Osteocyte (in vitro differentiated cells): ENCODE measurements around the gene NOL3. TPM values are rescaled to one million over a fixed set of nuclear protein-coding genes. Genes with fewer than 3 reads are reported as not detected.

Experiments
- DNase-seq: peaks from one replicate; pipeline ENCODE4 v3.0.0; 2021; ENCODE audit warnings: mixed read lengths; ENCODE audit not compliant: unreplicated experiment; ENCODE audit errors: extremely low spot score
- H3K27ac Mint-ChIP-seq: one replicate; pipeline ENCODE4 v1.8.0; 2021; ENCODE audit warnings: mild to moderate bottlenecking, mixed read lengths; ENCODE audit not compliant: unreplicated experiment
- H3K27me3 Mint-ChIP-seq: one replicate; pipeline ENCODE4 v1.8.0; 2021; ENCODE audit warnings: mixed read lengths; ENCODE audit not compliant: unreplicated experiment
- H3K36me3 Mint-ChIP-seq: one replicate; pipeline ENCODE4 v1.8.0; 2021; ENCODE audit warnings: mixed read lengths; ENCODE audit not compliant: unreplicated experiment
- H3K4me1 Mint-ChIP-seq: one replicate; pipeline ENCODE4 v1.8.0; 2021; ENCODE audit warnings: mixed read lengths; ENCODE audit not compliant: unreplicated experiment
- H3K4me3 Mint-ChIP-seq: one replicate; pipeline ENCODE4 v1.8.0; 2021; ENCODE audit warnings: mild to moderate bottlenecking, moderate library complexity, mixed read lengths; ENCODE audit not compliant: unreplicated experiment
- H3K9me3 Mint-ChIP-seq: one replicate; pipeline ENCODE4 v1.8.0; 2021; ENCODE audit warnings: mixed read lengths; ENCODE audit not compliant: unreplicated experiment
- CTCF ChIP-seq: fragments of 200-600 bp; sonication (generic); IDR thresholded peaks from 2 replicates; pipeline ENCODE4 v1.5.0; 2021; ENCODE audit warnings: antibody characterized with exemption, mild to moderate bottlenecking, moderate library complexity
- total RNA-seq: library from RNA; stranded (reverse); gene quantifications from 2 replicates; pipeline ENCODE4 v1.2.1, GENCODE V29; 2021

Gene NOL3
- total RNA-seq, 1 donor from 2014 or later, result 22.8 TPM

GRCh38 chr16:67190448-67191399 is 20.4 kb downstream of the NOL3 start:
- Mint-ChIP-seq H3K9me3 (no peaks in the 10 kb centered on the region), H3K27ac (no peak overlapping the region), H3K4me3 (peak overlapping the region; percentile 34), H3K27me3 (no peaks in the 10 kb centered on the region), H3K36me3 (peaks cover 6% of the 10 kb centered on the region), H3K4me1 (peaks cover 27% of the 10 kb centered on the region)
- no peak for DNase-seq
- no peak for TF ChIP-seq CTCF

GRCh38 chr16:67191411-67191994 is 21.2 kb downstream of the NOL3 start:
- no peaks in the 10 kb centered on the region for H3K9me3 Mint-ChIP-seq
- H3K27ac Mint-ChIP-seq, result peak overlapping the region; percentile 39
- no peaks in the 10 kb centered on the region for H3K27me3 Mint-ChIP-seq
- peaks cover 26% of the 10 kb centered on the region for H3K4me1 Mint-ChIP-seq
- DNase-seq, result no peak
- TF ChIP-seq CTCF, result no peak
- peaks cover 14% of the 10 kb centered on the region for H3K36me3 Mint-ChIP-seq
- peak overlapping the region; percentile 84 for H3K4me3 Mint-ChIP-seq

GRCh38 chr16:67191995-67192681 is 21.8 kb downstream of the NOL3 start, which contains the start of gene E2F4:
E2F4 (plus strand) TSS chr16:67192155; CDS start chr16:67192228, 73 bp downstream.
- H3K4me3 Mint-ChIP-seq, result peak within 1 kb of the TSS; percentile 84
- no peaks in the 10 kb centered on the region for H3K9me3 Mint-ChIP-seq
- DNase-seq, result peak; percentile 94
- no peak for TF ChIP-seq CTCF
- peaks cover 18% of the 10 kb centered on the region for H3K36me3 Mint-ChIP-seq
- peak within 1 kb of the TSS; percentile 80 for H3K27ac Mint-ChIP-seq
- H3K4me1 Mint-ChIP-seq, result peaks cover 26% of the 10 kb centered on the region
- H3K27me3 Mint-ChIP-seq, result no peaks in the 10 kb centered on the region

GRCh38 chr16:67192781-67193361 is 22.5 kb downstream of the NOL3 start:
- Mint-ChIP-seq H3K4me1 (peaks cover 26% of the 10 kb centered on the region), H3K4me3 (peak overlapping the region; percentile 84), H3K27me3 (no peaks in the 10 kb centered on the region), H3K36me3 (peaks cover 18% of the 10 kb centered on the region), H3K27ac (peak overlapping the region; percentile 80), H3K9me3 (no peaks in the 10 kb centered on the region)
- no peak for TF ChIP-seq CTCF
- DNase-seq, result no peak
